Upper lobe of left lung (tissue), 6 donors: ENCODE measurements around the gene DMRT2. TPM values are rescaled to one million over a fixed set of nuclear protein-coding genes. Genes with fewer than 3 reads are reported as not detected.

ENCODE experiments used
- ATAC-seq, 2 donors: fragments of 200-7000 bp; cut with Tn5 transposase; one replicate each; pipeline ENCODE4 v1.9.1; 2022; ENCODE audit warnings: mild to moderate bottlenecking in 2 of 2, moderate library complexity in 2 of 2; ENCODE audit not compliant: low FRiP score in 2 of 2
- DNase-seq, 2 donors: peaks; one replicate each; pipeline ENCODE4 v3.0.0-alpha.2; 2019 to 2020
- H3K27ac ChIP-seq, 4 donors: fragments of 200-600 bp; sonication (generic); one replicate each; pipeline ENCODE4 v1.5.1; 2016 to 2019
- H3K27me3 ChIP-seq, 4 donors: fragments of 200-600 bp; sonication (generic); one replicate each; pipeline ENCODE4 v1.5.1; 2017 to 2019
- H3K36me3 ChIP-seq, 4 donors: fragments of 200-600 bp; sonication (generic); one replicate each; pipeline ENCODE4 v1.5.1; 2016 to 2019
- H3K4me1 ChIP-seq, 4 donors: fragments of 200-600 bp; sonication (generic); one replicate each; pipeline ENCODE4 v1.5.1; 2018 to 2019
- H3K4me3 ChIP-seq, 4 donors: fragments of 200-600 bp; sonication (generic); one replicate each; pipeline ENCODE4 v1.5.1; 2017 to 2019; ENCODE audit warnings: mild to moderate bottlenecking in 2 of 4, moderate library complexity in 1 of 4
- H3K9me3 ChIP-seq, 4 donors: fragments of 200-600 bp; sonication (generic); one replicate each; pipeline ENCODE4 v1.5.1; 2018 to 2019
- CTCF ChIP-seq, 6 experiments: fragments of 450-650 bp in 4 of 6; fragments of 200-600 bp in 2 of 6; sonication (generic) in 2 of 6; IDR thresholded peaks; one replicate each; pipeline ENCODE4 v1.5.1; 2016 to 2019; ENCODE audit warnings: antibody characterized with exemption in 6 of 6
- EP300 ChIP-seq, 4 donors: sonication (generic); formaldehyde crosslinking; IDR thresholded peaks; one replicate each; pipeline ENCODE4 v1.5.1; 2017; ENCODE audit warnings: antibody characterized with exemption in 4 of 4, control low read depth in 2 of 4
- POLR2A ChIP-seq, 4 donors: fragments of 450-650 bp; IDR thresholded peaks; one replicate each; pipeline ENCODE4 v1.5.1; 2016 to 2017; ENCODE audit warnings: antibody characterized with exemption in 4 of 4, mild to moderate bottlenecking in 2 of 4
- POLR2AphosphoS5 ChIP-seq, 2 donors: sonication (generic); formaldehyde crosslinking; IDR thresholded peaks; one replicate each; pipeline ENCODE4 v1.5.1; 2017; ENCODE audit warnings: antibody characterized with exemption in 2 of 2
- WGBS, 2 donors: methylation state at CpG; one replicate each; pipeline ENCODE4 v1.1.5; 2017 to 2018; 5-methylcytosine and 5-hydroxymethylcytosine counted together
- total RNA-seq, 6 donors: library from RNA; depleted of rRNA in 4 of 6; stranded (reverse); fragments of >200 nt in 4 of 6; gene quantifications; one replicate each; pipeline versions ENCODE4 v1.1.0 to v1.2.1, GENCODE V29; 2016 to 2021
- donor health status: DM: no; HTN: no; CAD: no; lungs with moderate emphysema.
- donor health status: DM: no; HTN: yes; CAD: no; lungs with severe emphysema.

Gene DMRT2
- total RNA-seq, 6 donors from 2014 or later, result 0.43 to 0.84 (median 0.78) TPM; not detected in 2

- TF ChIP-seq CTCF (IDR thresholded peaks at IDR 0.05), result no peak
- TF ChIP-seq POLR2AphosphoS5 (IDR thresholded peaks at IDR 0.05), result no peak
- TF ChIP-seq POLR2A (IDR thresholded peaks at IDR 0.05), result no peak
- no peak for TF ChIP-seq EP300 (IDR thresholded peaks at IDR 0.05)
- Histone ChIP-seq H3K4me1 (peaks cover 31 to 50% (median 40%) of the 10 kb centered on the region in 4 donors), H3K27me3 (peaks cover 0 to 69% (median 27%) of the 10 kb centered on the region in 4 donors), H3K36me3 (no peaks in the 10 kb centered on the region), H3K4me3 (peak overlapping the region in 3 of 4 donors; percentile 28 to 37 (median 37)), H3K9me3 (no peaks in the 10 kb centered on the region), H3K27ac (no peak overlapping the region)
- 19 to 21% methylated on average over 29 to 41 of the region's 41 CpGs for WGBS, 2 donors
- peak in 1 of 2 donors; percentile 58 for DNase-seq
- no peak for ATAC-seq
Measured at GRCh38 chr9:1052365-1053281, 2.5 kb downstream of the DMRT2 start.

DNA sequence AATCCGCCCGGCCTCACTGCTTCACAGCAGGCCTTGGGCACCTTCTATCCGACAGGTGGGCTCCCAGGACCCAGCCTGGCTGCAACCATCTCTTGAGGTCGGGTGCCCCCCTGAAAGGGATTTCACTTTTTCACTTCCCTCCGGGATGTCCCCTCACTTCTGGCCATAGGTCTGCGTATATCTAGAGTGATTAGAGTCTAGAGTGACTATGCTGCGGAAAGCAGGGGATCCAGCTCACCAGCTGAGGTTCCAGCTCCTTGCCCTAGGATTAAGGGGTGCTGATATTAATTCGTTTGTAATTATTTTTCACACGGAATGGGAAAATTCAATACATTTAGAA, 3.1 kb downstream of the DMRT2 start:
- TF ChIP-seq CTCF (IDR thresholded peaks at IDR 0.05) (no peak), POLR2AphosphoS5 (IDR thresholded peaks at IDR 0.05) (no peak), EP300 (IDR thresholded peaks at IDR 0.05) (no peak), POLR2A (IDR thresholded peaks at IDR 0.05) (no peak)
- no peak overlapping the region for H3K4me3 ChIP-seq
- ATAC-seq, result no peak
- peaks cover 24 to 43% (median 33%) of the 10 kb centered on the region in 4 donors for H3K4me1 ChIP-seq
- peaks cover 0 to 63% (median 24%) of the 10 kb centered on the region in 4 donors for H3K27me3 ChIP-seq
- no peaks in the 10 kb centered on the region for H3K36me3 ChIP-seq
- DNase-seq, result no peak
- no peaks in the 10 kb centered on the region for H3K9me3 ChIP-seq
- 17 to 19% methylated on average over 8 to 9 of the region's 9 CpGs for WGBS, 2 donors
- no peak overlapping the region for H3K27ac ChIP-seq

DNA sequence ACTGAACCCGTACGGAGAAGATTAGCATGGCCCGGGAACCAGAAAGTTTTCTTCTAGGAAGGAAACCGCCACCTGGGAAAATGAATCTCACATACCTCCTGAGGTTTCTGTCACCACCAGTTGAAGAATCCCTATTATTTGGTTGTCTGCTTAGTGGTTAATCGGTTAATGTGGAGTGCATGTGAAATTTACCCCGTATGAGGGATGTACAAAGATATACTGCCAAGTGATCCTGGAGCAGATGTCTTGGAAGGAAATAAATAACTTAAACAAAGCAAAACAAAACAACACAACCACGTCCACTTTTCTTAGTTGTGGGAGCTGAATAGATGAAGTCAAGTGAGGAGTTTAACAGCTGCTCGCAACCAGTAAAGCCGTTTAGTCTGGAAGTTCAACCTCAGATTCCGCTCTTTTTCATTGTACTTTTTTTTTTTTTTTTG, 3.8 kb downstream of the DMRT2 start:
- WGBS, 2 donors, result 21 to 28% methylated on average over 10 of the region's 10 CpGs
- no peak for DNase-seq
- Histone ChIP-seq H3K4me1 (peaks cover 19 to 36% (median 27%) of the 10 kb centered on the region in 4 donors), H3K27ac (no peak overlapping the region), H3K27me3 (peaks cover 0 to 56% (median 21%) of the 10 kb centered on the region in 4 donors), H3K4me3 (no peak overlapping the region), H3K36me3 (no peaks in the 10 kb centered on the region), H3K9me3 (no peaks in the 10 kb centered on the region)
- no peak for TF ChIP-seq POLR2A (IDR thresholded peaks at IDR 0.05)
- no peak for TF ChIP-seq EP300 (IDR thresholded peaks at IDR 0.05)
- no peak for TF ChIP-seq POLR2AphosphoS5 (IDR thresholded peaks at IDR 0.05)
- no peak for TF ChIP-seq CTCF (IDR thresholded peaks at IDR 0.05)
- no peak for ATAC-seq

DNA sequence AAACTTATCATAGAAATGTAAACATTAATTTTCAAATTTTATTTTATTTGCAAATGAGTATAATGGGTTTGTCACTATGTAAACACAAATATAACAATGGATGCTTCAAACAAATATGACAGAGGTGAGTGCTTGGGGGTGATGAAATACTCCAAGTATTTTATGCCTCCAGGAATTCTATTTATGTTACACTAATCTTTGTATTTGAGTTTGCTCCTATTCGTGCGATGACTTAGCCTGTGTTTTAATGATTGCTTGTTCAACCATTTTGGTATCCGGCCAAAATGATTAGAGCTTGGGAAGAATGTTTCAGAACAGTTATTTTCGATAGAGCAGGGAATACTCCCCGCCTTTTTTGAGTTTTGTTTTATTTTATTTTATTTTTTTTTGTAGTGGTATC, 5.0 kb downstream of the DMRT2 start:
- ATAC-seq (no peak), DNase-seq (no peak)
- Histone ChIP-seq H3K36me3 (no peaks in the 10 kb centered on the region), H3K4me1 (peaks cover 16 to 31% (median 23%) of the 10 kb centered on the region in 4 donors), H3K4me3 (no peak overlapping the region), H3K9me3 (no peaks in the 10 kb centered on the region), H3K27ac (no peak overlapping the region), H3K27me3 (peaks cover 0 to 51% (median 17%) of the 10 kb centered on the region in 4 donors)
- WGBS, 2 donors, result 33 to 55% methylated on average over 5 of the region's 5 CpGs
- TF ChIP-seq POLR2A (IDR thresholded peaks at IDR 0.05) (no peak), EP300 (IDR thresholded peaks at IDR 0.05) (no peak), POLR2AphosphoS5 (IDR thresholded peaks at IDR 0.05) (no peak), CTCF (IDR thresholded peaks at IDR 0.05) (no peak)
